K562 (cell line): ENCODE data around the gene USP24. TPM values are rescaled to one million over a fixed set of nuclear protein-coding genes. Genes with fewer than 3 reads are reported as not detected.

ENCODE experiments used
- COPS2 ChIP-seq: fragments of 450-650 bp; conservative IDR thresholded peaks from 2 replicates; pipeline ENCODE4 v1.6.1; 2016; ENCODE audit warnings: mild to moderate bottlenecking, moderate library complexity
- ESRRA ChIP-seq: fragments of 450-650 bp; IDR thresholded peaks from 2 replicates; pipeline ENCODE4 v1.6.1; 2014; ENCODE audit warnings: low read depth, mild to moderate bottlenecking, moderate library complexity, borderline replicate concordance
- ETV5 ChIP-seq: sonication (generic); formaldehyde crosslinking; IDR thresholded peaks from 2 replicates; pipeline ENCODE4 v1.4.0; 2020; ENCODE audit warnings: low read depth, mild to moderate bottlenecking, missing genetic modification reagents
- ID3 ChIP-seq, 2 experiments: fragments of 250-450 bp in 1 of 2; fragments of 450-650 bp in 1 of 2; sonication (Bioruptor Pico) in 1 of 2; IDR thresholded peaks; 2 replicates each; pipeline versions ENCODE4 v1.6.1 to v1.8.0; 2016 to 2021; ENCODE audit warnings: mild to moderate bottlenecking in 2 of 2, moderate library complexity in 2 of 2, missing compliant biosample characterization in 1 of 2, missing genetic modification characterization in 1 of 2
- STAG1 ChIP-seq: sonication (generic); formaldehyde crosslinking; IDR thresholded peaks from 2 replicates; pipeline ENCODE4 v1.5.0; 2020; ENCODE audit warnings: missing genetic modification reagents, borderline replicate concordance
- ZFX ChIP-seq: sonication (generic); formaldehyde crosslinking; IDR thresholded peaks from 2 replicates; pipeline ENCODE4 v1.8.0; 2022; ENCODE audit warnings: mild to moderate bottlenecking, missing genetic modification reagents, moderate library complexity
- ZNF395 ChIP-seq: fragments of 200-800 bp; sonication (Bioruptor generic); IDR thresholded peaks from 2 replicates; pipeline ENCODE4 v1.6.1; 2017; ENCODE audit warnings: missing genetic modification characterization, missing compliant biosample characterization
- ZNF551 ChIP-seq: fragments of 250-450 bp; sonication (Bioruptor Pico); IDR thresholded peaks from 2 replicates; pipeline ENCODE4 v1.5.0; 2021; ENCODE audit warnings: mild to moderate bottlenecking, moderate library complexity
- ZNF592 ChIP-seq: fragments of 450-650 bp; IDR thresholded peaks from 2 replicates; pipeline ENCODE4 v1.6.1; 2017; ENCODE audit warnings: antibody characterized with exemption, mild to moderate bottlenecking
- polyA plus RNA-seq, 8 experiments: library from polyadenylated mRNA; depleted of rRNA in 4 of 8; stranded (reverse) in 5 of 8; unstranded in 3 of 8; fragments of >200 nt; fragmentation: Nextera tagmentation in 2 of 8; fragmentation: Illumina TruSeq in 1 of 8; extraction: Ambion mirVana in 2 of 8; extraction: Trizol in 1 of 8; gene quantifications; 2 replicates each; pipeline versions ENCODE4 v1.2.1 to v1.2.3, GENCODE V29; 2011 to 2014; ENCODE audit warnings: inconsistent platforms in 1 of 8, missing spikeins in 1 of 8
- total RNA-seq, 7 experiments: library from RNA; depleted of rRNA in 6 of 7; stranded (reverse); fragments of >200 nt in 6 of 7; fragmentation: Illumina TruSeq in 2 of 7; extraction: Trizol in 2 of 7; gene quantifications; 2 replicates each; pipeline versions ENCODE4 v1.2.1 to v1.2.3, GENCODE V29; 2011 to 2021; ENCODE audit warnings: low replicate concordance in 1 of 7
- TF ChIP-seq, protein P1 (sequence below), 2 experiments: fragments of 450-650 bp in 1 of 2; sonication (generic) in 1 of 2; formaldehyde crosslinking in 1 of 2; IDR thresholded peaks; 2 replicates each; pipeline versions ENCODE4 v1.7.1 to v1.9.0; 2016 to 2022; ENCODE audit warnings: inconsistent platforms in 1 of 2, mild to moderate bottlenecking in 1 of 2, missing genetic modification reagents in 1 of 2

USP24 gene
- total and polyA plus RNA-seq, 9 of the 15 experiments (the other 6 are each of a cell fraction or from before 2014, with no cell fraction given) = 7.7 to 62.6 (median 36.8) TPM

DNA sequence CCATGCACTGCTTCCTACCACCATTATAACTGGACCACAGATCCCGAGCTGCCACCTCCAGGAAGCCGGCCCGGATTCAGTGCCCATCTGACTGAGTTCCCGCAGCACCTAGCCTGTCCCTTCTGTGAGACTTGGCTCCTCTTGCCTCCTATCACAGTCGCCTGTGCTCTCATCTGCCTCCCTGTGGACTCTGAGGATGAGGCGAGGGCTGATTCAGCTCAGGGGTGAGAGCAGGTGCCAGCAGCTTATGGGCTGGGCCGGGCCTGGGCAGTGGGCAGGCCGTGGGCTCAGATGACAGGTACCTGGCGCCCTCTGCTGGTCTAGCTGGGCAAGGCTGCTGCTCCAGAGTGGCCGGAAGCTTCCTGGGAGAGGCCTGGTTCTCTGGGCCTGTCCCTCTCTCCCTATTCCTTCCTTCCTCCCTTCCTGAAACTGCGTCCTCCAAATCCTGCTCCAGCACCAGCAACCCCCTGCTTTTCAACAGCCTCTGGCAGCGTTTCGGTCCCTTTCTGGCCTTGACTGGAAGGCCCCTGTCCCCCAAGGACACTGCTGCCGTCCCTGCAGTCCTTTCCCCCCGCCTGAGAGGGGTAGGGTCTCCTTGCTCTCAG lies 193.1 kb downstream of the USP24 start (continued):
- TF ChIP-seq, protein P1, sequence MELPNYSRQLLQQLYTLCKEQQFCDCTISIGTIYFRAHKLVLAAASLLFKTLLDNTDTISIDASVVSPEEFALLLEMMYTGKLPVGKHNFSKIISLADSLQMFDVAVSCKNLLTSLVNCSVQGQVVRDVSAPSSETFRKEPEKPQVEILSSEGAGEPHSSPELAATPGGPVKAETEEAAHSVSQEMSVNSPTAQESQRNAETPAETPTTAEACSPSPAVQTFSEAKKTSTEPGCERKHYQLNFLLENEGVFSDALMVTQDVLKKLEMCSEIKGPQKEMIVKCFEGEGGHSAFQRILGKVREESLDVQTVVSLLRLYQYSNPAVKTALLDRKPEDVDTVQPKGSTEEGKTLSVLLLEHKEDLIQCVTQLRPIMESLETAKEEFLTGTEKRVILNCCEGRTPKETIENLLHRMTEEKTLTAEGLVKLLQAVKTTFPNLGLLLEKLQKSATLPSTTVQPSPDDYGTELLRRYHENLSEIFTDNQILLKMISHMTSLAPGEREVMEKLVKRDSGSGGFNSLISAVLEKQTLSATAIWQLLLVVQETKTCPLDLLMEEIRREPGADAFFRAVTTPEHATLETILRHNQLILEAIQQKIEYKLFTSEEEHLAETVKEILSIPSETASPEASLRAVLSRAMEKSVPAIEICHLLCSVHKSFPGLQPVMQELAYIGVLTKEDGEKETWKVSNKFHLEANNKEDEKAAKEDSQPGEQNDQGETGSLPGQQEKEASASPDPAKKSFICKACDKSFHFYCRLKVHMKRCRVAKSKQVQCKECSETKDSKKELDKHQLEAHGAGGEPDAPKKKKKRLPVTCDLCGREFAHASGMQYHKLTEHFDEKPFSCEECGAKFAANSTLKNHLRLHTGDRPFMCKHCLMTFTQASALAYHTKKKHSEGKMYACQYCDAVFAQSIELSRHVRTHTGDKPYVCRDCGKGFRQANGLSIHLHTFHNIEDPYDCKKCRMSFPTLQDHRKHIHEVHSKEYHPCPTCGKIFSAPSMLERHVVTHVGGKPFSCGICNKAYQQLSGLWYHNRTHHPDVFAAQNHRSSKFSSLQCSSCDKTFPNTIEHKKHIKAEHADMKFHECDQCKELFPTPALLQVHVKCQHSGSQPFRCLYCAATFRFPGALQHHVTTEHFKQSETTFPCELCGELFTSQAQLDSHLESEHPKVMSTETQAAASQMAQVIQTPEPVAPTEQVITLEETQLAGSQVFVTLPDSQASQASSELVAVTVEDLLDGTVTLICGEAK (IDR thresholded peaks at IDR 0.05) = 0 out of 2 replicates have a peak, but pooled peaks have one; percentile 36
- TF ChIP-seq, protein P1 (CRISPR knock-in tag; IDR thresholded peaks at IDR 0.05) = no peak
- TF ChIP-seq ZNF551 (no peak), ZFX (CRISPR knock-in tag) (peak; percentile 76), COPS2 (no peak), ESRRA (peak; percentile 43; the same call in 1 of the 2 replicates), ID3 (CRISPR knock-in tag; IDR thresholded peaks at IDR 0.05) (no peak), ID3 (tag; IDR thresholded peaks at IDR 0.05) (peak; percentile 18; the same call in 1 of the 2 replicates), ZNF592 (0 out of 2 replicates have a peak, but pooled peaks have one; percentile 42), ZNF395 (CRISPR knock-in tag) (0 out of 2 replicates have a peak, but pooled peaks have one; percentile 24), STAG1 (peak; percentile 70; the same call in 1 of the 2 replicates), ETV5 (CRISPR knock-in tag) (peak; percentile 86)
